GM19239 (cell line): ENCODE data around the gene GSTT2.
"Not testable (repeated sequence)": the region's sequence is repeated elsewhere in the genome, so short reads cannot be mapped to it uniquely, and the experiment has no call there.

Experiments
- DNase-seq: peaks from one replicate; pipeline ENCODE4 v3.0.0; 2011; ENCODE audit warnings: low spot score; ENCODE audit not compliant: insufficient read length
- FAIRE-seq: peaks from 2 replicates; lab custom pipeline; 2011; peaks lifted over from hg19 to GRCh38; lab: Jason Lieb, UNC

Gene GSTT2

DNA sequence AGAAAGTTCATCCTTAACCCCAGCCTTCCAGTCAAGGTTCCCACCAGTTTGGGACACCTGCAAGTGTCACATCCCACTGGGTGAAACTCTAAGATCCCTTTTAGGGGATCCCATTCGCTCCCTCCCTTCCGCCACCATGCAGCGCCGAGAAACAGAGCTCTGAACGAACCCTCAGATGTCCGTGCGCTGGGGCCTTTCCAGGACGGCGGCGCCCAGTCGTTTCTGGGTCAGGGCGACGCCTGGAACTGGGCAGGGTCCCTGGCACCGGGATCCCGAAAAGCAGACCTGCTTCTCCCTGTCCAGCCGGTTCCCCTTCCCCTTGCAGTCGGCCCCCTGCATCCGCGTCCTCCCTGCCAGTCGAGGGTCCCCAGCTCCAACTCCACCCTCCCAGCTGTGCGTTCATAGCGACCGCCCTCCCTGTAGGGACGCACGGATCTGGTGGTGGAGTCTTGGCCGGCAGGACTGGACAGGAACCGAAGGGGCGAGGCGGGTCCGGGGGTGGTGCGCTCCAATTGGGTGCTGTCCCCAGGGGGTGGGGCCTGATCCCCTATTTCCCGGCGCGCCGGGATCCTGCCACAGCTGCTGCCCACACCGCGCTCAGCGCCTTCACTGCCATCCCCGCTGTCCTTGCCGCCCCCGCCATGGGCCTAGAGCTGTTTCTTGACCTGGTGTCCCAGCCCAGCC lies at the start of gene GSTT2:
GSTT2 (plus strand) TSS at position 578 of the 684 bp plus-strand sequence.
- FAIRE-seq: not testable (repeated sequence)

DNA sequence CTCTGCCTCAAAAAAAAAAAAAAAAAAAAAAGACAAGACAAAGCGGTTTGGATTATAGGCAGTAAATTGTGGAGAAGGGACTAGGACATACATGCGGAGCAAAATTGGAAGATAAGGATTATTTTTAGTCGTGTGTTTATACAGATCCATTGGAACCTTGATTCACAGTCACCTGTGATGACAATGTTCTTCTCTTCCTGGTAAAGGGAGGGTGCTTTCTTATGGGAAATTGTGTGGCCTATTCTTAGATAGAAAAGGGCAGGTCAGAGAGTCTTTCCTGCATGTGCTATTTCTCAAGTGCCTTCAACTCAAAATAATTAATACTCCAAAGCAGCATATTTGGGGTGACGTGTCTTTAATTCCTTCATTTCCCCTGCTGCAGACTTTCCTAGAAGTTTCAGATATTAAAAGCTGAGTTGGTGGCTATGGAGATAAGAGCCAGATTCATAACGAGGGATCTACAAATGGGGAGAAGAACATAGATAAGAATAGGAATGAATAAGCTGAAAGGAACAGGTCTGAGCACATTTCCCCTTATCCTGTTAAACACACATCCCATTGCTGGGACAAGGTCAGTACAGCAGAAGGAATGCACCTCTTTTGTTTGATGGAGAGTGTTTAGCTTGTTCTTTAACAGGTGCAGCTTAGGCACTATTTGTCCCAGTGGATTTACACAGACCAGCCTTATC lies 41.5 kb upstream of the GSTT2 start:
- DNase-seq: no peak
- FAIRE-seq: no peak

More for the DNA sequence above, at the start of gene GSTT2:
- DNase-seq: not testable (repeated sequence)

DNA sequence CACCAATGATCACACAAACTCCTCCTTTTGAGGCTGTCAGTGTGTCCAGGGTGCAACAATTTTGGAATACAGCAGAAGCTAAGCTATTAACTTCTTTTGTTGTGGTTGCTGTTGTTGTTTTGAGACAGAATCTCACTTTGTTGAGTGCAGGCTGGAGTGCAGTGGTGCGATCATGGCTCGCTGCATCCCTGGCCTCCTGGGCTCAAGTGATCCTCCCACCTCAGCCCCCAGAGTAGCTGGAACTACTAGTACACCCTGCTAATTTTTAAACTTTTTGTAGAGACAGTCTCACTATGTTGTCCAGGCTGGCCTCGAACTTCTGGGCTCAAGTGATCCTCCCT lies 40.9 kb upstream of the GSTT2 start:
- no peak for DNase-seq
- no peak for FAIRE-seq

DNA sequence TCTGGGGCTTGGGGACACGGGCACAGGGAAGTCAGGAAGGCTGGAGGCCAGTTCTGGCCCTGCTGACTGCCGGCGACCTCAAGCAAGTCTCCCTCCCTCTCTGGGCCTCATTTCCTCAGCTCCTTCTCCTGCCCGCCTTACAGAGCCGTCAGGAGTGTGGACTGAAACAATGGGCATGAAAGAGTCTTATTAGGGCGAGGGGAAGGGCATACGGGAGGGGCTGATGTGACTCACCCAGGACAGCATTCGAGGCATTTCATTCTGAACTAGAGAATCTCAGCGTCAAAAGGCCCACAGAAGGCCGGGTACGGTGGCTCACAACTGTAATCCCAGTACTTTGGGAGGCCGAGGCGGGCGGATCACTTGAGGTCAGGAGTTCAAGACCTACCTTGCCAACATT lies 39.8 kb upstream of the GSTT2 start:
- FAIRE-seq, DNase-seq: not testable (repeated sequence)

DNA sequence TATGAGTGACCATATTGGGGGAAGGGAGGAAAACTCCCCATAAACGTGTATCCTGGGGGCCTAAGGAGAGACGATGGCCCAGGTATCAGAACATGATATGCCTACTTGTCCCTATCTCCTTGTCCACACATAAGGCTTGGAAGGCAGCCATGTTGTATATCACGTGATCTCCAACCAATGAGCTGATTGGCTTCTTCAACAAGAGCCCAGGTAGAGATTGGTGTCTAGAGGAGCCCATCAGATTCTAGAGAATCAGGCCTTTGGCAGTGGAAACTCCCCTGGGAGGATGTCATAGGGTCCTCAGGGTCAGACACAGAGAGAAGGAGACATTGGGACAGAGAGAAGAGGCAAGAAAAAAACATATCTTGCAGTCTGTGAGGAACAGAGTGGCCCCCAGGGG lies 32.5 kb upstream of the GSTT2 start:
- FAIRE-seq, DNase-seq: not testable (repeated sequence)

DNA sequence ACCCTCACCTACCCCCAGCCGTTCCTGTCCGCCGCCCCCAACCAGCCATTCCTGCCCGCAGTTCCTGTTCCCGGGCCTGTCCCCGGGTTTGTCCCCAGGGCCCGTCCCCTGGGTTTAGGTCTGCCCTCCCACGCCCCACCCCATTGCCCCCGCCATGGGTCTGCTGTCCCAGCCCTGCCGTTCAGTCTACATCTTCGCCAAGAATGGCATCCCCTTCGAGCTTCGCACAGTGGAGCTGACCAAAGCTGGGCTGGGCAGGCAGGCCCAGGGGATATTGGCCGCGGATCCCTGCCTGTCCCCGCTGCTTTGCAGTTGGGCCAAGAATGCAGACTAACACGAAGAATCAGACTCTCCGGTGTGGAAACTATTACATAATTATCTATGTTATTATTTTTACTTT lies 30.2 kb upstream of the GSTT2 start:
- not testable (repeated sequence) for DNase-seq, FAIRE-seq

DNA sequence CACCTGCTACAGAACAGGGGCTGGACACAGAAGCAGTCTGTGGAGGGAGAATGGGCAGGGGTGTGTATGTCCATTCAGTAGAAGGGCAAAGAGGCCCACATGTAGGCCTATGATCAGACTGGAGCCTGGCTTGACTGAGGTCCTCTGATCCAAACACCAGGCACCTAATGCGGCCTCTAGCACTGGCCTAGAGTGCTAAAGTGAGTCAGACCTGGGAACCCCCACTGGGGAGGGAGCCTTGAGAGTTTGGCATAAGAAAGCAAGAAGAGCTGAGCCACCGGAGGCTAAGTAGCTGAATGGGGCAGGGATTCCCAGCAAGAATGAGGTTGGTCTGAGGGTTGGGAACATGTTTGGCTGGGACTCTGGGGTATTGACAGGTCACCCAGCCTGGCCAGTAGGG lies 28.6 kb upstream of the GSTT2 start:
- not testable (repeated sequence) for FAIRE-seq, DNase-seq

DNA sequence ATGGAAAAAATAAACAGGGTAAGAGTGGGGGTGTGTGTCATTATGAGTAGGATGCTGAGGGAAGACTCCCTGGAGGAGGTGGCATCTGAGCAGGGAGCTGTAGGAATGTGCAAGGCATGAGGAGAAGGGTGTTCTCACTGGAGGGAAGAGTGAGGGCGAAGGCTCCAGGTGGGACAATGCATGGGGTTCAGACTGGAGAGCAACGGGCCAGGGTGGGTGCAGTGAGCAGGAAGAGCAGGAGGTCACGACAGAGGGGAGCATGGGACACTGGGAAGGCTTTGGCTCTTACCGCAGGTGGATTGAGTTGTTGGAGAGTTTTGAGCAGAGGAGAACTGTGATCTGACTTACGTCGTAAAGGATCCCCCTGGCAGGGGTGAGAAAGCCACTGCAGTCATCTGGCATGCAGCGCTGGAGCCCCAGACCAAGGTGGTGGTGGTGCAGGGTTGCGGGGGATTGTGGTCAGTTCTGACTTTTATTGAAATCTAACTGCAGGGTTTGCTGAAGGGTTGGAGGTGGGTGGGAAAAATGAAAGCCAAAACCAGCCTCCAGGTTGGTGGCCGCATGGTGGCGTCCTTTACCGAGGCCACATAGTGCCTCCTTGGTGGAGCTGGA lies 27.0 kb upstream of the GSTT2 start:
- FAIRE-seq: not testable (repeated sequence)

DNA sequence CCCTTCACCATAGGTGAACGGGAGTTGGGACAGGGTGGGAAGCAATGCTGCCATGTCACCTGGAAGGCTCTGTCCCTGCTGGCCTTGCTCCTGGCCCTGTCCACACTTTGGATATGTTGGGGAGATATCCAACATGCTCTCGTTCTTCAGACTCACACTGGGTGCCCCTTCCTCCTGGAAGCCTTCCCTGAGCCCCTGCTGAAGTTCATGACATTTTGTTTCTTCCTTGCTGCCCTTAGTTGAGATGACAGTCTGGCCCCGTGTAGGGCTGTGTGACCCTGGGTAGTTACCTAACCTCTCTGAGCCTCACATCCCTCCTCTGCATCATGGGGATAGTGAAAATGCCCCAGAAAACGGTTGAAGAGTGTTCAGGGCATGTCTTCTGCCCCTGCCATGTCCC lies 26.4 kb upstream of the GSTT2 start:
- not testable (repeated sequence) for FAIRE-seq

More for the DNA sequence above, 27.0 kb upstream of the GSTT2 start:
- not testable (repeated sequence) for DNase-seq

DNA sequence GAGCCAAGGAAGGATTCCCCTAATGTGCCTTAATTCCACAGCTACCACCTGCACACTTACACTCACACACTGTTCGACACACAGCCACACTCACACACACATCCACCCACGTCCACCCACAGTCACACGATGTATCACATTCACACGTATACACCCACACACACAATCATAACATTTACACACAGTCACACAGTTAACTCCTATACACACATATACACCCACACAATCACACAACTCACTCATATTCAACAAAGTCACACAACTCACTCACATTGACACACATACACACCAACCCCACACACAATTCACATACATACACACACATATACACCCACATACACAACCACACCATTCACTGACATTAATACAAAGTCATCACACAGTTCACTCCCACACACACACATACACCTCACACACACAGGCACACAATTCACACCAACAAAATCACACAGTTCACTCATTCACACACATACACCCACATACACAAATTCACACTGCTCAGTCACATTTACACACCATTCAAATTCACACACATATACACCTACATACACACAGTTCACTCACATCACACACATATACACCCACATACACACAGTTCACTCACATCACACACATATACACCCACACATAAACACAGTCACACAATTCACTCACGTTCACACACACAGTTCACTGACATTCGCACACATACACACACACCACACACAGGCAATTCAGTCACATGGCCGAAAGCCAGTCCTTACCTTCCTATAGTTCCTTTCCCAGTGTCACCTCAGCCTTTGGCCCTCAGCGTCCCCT lies 25.5 kb upstream of the GSTT2 start:
- DNase-seq, FAIRE-seq: not testable (repeated sequence)

More for the DNA sequence above, 26.4 kb upstream of the GSTT2 start:
- DNase-seq: not testable (repeated sequence)

DNA sequence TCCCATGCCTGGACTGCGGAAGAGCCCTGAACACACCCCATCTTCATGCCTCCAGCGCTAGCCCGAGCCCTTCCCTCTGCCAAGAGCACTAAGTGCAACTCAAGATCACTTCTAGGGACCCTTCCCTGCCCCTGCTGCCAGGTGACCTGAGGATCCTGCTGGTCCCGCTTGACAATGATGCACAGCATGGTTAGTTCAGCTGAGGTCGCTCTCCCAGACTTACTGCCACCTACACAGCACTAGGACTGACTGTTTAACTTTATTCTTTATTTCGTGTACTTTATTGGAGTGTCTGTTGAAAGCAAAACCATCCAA lies 25.0 kb upstream of the GSTT2 start:
- DNase-seq, FAIRE-seq: not testable (repeated sequence)

DNA sequence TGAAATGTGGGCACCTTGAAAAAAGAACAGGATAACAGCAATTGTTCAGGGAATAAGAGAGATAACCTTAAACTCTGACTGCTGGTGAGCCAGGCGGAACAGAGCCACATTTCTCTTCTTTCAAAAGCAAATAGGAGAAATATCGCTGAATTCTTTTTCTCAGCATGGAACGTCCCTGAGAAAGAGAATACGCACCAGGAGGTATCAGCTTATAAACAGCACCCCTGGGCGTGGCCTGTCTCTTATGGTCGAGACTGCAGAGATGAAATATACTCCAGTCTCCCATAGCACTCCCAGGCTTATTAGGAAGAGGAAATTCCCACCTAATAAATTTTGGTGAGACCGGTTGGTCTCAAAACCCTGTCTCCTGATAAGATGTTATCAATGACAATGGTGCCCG lies 24.0 kb upstream of the GSTT2 start:
- FAIRE-seq, DNase-seq: not testable (repeated sequence)

DNA sequence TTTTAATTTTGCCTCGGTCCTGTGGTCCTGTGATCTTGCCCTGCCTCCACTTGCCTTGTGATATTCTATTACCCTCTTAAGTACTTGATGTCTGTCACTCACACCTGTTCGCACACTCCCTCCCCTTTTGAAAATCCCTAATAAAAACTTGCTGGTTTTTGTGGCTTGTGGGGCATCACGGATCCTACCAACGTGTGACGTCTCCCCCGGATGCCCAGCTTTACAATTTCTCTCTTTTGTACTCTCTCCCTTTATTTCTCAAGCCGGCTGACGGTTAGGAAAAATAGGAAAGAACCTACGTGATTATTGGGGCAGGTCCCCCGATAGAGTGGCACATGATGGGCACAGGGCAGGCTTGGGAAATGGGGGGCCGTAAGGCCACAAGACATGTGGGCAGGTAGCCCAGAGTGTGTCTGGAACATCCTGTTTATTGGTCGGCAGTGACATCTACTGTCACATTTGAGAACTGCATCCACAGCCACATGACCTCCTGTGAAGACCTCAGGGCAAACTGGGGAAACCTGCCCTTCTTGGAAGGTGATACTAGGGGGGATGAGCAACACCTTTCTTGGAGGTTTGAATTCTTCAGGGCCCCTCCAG lies 23.5 kb upstream of the GSTT2 start:
- not testable (repeated sequence) for DNase-seq
- peak; percentile 52 for FAIRE-seq

DNA sequence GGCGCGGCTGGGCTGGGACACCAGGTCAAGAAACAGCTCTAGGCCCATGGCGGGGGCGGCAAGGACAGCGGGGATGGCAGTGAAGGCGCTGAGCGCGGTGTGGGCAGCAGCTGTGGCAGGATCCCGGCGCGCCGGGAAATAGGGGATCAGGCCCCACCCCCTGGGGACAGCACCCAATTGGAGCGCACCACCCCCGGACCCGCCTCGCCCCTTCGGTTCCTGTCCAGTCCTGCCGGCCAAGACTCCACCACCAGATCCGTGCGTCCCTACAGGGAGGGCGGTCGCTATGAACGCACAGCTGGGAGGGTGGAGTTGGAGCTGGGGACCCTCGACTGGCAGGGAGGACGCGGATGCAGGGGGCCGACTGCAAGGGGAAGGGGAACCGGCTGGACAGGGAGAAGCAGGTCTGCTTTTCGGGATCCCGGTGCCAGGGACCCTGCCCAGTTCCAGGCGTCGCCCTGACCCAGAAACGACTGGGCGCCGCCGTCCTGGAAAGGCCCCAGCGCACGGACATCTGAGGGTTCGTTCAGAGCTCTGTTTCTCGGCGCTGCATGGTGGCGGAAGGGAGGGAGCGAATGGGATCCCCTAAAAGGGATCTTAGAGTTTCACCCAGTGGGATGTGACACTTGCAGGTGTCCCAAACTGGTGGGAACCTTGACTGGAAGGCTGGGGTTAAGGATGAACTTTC lies 18.7 kb upstream of the GSTT2 start, which contains the start of gene GSTT2B:
GSTT2B (minus strand) TSS at position 112 of the 688 bp plus-strand sequence; CDS start at position 48, 64 bp downstream.
- not testable (repeated sequence) for DNase-seq, FAIRE-seq

DNA sequence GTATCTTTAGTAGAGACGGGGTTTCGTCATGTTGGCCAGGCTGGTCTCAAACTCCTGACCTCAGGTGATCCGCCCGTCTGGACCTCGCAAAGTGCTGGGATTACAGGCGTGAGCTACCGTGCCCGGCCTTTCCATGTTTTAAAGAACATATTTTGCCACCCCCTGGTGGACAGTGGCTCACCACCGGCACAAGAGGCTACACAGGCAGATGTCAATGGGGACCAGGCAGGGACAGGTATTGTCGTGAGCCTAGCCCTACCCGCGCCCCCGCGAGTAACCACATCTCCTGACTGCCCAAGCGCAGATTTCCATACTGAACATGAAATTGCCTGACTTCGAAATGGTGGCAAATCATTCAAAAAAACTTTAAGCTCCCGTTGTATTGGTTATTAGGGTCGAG lies 13.8 kb upstream of the GSTT2 start:
- not testable (repeated sequence) for FAIRE-seq, DNase-seq

DNA sequence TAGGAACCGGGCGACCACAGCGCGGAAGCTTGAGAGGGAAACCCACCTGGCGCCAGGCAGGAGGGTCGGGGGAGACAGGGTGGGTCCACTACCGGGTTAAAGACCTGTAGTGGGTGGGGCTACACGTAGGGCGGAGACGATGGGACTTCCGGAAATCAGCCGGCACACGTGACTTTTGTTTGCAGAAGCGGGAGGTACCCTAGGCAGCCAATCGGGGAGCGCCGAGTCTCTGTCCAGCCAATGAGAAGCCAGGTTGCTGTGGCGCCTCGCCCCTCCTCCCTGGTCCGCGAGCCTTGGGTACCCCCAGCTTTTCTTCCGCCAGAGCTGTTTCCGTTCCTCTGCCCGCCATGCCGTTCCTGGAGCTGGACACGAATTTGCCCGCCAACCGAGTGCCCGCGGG lies 13.4 kb upstream of the GSTT2 start, which contains the start of gene DDTL:
DDTL (plus strand) TSS at position 321 of the 400 bp plus-strand sequence; CDS start at position 348, 27 bp downstream.
- FAIRE-seq: peak; percentile 99
- DNase-seq: not testable (repeated sequence)

DNA sequence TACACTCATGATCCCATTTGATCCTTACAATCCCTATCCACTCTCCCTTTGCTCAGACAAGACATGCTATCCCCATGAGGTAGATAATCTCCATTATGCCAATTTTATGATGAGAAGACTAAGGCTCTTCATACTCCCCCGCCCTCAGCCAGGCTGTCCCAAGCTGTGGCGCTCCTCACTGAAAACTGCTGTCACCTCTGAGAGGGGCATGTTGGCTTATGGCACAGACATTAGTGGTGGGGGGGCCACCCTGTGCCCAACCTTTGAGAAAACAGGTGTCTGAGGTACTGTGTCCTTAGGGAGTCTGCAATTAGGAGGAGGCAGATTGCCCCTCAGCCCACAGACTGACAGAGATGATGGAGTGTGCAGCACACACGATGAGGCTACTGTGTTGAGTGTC lies 10.9 kb upstream of the GSTT2 start:
- no peak for DNase-seq

DNA sequence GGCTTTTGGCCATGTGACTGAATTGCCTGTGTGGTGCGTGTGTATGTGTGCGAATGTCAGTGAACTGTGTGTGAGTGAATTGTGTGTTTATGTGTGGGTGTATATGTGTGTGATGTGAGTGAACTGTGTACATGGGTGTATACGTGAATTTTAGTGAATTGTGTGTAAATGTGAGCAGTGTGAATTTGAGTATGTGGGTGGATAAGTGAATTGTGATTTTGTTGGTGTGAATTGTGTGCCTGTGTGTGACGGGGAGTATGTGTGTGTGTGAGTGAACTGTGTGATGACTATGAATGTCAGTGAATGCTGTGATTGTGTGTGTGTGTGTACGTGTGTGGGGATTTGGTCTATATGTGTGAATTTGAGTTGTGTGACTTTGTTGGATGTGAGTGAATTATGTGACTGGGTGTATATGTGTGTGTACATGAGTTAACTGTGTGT lies 9.7 kb upstream of the GSTT2 start:
- no peak for DNase-seq
- FAIRE-seq: no peak

More for the DNA sequence above, 10.9 kb upstream of the GSTT2 start:
- FAIRE-seq: no peak
